Mammary epithelial cell (primary cell): ENCODE measurements around the gene ABTB2.

Experiments used
- EZH2 ChIP-seq: IDR thresholded peaks from 2 replicates; pipeline ENCODE4 v1.6.1; 2012; ENCODE audit warnings: low read length, inconsistent platforms, borderline replicate concordance
- TF ChIP-seq, protein P1 (sequence below), 2 donors: IDR thresholded peaks in 1 of 2; conservative IDR thresholded peaks in 1 of 2; 2 replicates each; pipeline ENCODE4 v1.5.1; 2011 to 2012; ENCODE audit warnings: inconsistent platforms in 2 of 2, low read length in 2 of 2, mild to moderate bottlenecking in 2 of 2, control low read depth in 1 of 2, low read depth in 1 of 2; ENCODE audit not compliant: insufficient read depth in 1 of 2; ENCODE audit errors: extremely low read depth in 1 of 2

GRCh38 chr11:34199525-34199924, 158.3 kb downstream of the ABTB2 start:
- TF ChIP-seq, protein P1, sequence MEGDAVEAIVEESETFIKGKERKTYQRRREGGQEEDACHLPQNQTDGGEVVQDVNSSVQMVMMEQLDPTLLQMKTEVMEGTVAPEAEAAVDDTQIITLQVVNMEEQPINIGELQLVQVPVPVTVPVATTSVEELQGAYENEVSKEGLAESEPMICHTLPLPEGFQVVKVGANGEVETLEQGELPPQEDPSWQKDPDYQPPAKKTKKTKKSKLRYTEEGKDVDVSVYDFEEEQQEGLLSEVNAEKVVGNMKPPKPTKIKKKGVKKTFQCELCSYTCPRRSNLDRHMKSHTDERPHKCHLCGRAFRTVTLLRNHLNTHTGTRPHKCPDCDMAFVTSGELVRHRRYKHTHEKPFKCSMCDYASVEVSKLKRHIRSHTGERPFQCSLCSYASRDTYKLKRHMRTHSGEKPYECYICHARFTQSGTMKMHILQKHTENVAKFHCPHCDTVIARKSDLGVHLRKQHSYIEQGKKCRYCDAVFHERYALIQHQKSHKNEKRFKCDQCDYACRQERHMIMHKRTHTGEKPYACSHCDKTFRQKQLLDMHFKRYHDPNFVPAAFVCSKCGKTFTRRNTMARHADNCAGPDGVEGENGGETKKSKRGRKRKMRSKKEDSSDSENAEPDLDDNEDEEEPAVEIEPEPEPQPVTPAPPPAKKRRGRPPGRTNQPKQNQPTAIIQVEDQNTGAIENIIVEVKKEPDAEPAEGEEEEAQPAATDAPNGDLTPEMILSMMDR (conservative IDR thresholded peaks at IDR 0.05 in 1 of 2, IDR thresholded peaks at IDR 0.05 in 1 of 2; ENCODE audit: extremely low read depth in 1 of 2, insufficient read depth in 1 of 2, low read depth in 1 of 2, low read length in 2 of 2) = no peak
- no peak for TF ChIP-seq EZH2
